Tibial nerve (tissue), 3 donors: ENCODE measurements around the gene EFCAB5.

Experiments used
- CTCF ChIP-seq, 5 experiments: fragments of 200-600 bp in 3 of 5; fragments of 450-650 bp in 2 of 5; sonication (generic) in 3 of 5; IDR thresholded peaks; one replicate each; pipeline ENCODE4 v1.5.1; 2016 to 2019; ENCODE audit warnings: antibody characterized with exemption in 5 of 5, mild to moderate bottlenecking in 3 of 5, moderate library complexity in 2 of 5
- POLR2A ChIP-seq, 2 donors: fragments of 450-650 bp; IDR thresholded peaks; one replicate each; pipeline ENCODE4 v1.6.1; 2017; ENCODE audit warnings: antibody characterized with exemption in 2 of 2, mild to moderate bottlenecking in 2 of 2, moderate library complexity in 2 of 2

DNA sequence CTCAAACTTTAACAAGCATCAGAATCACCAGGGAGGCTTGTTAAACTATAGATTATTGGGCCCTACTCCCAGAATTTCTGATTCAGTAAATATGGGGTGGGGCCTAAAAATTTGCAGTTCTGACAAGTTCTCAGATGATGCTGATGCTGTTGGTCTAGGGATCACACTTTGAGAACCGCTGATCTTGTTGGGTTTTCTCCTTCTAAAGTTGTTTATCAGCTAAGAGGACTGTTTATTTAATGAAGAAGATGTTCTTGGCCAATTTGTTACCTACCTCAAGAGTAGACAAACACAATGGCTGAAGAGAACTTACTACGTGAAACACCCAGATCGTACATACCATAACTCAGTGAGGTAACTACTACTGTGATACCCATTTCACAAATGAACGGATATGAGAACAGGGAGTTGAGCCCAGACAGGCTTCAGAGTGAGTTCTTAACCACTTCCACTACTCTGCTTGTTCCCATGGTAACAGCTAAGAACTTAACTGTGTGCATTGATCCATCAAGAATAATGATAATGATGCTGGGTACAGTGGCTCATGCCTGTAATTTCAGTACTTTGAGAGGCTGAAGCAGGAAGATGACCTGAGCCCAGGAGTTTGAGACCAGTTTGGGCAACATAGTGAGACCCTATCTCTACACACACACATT is 89.9 kb downstream of the EFCAB5 start:
- no peak for TF ChIP-seq POLR2A (IDR thresholded peaks at IDR 0.05)
- TF ChIP-seq CTCF (IDR thresholded peaks at IDR 0.05): no peak
